HCT116 (cell line): ENCODE results near the gene GNLY. TPM values are rescaled to one million over a fixed set of nuclear protein-coding genes. Genes with fewer than 3 reads are reported as not detected.

Source experiments
- ATAC-seq: fragments of 200-7000 bp; cut with Tn5 transposase; 2 replicates; pipeline ENCODE4 v1.9.1; 2020; ENCODE audit warnings: mild to moderate bottlenecking, moderate library complexity
- BruUV-seq: library from RNA; stranded (reverse); fragments of 400-500 nt; replicated peaks from 2 replicates; lab custom pipeline; 2021; lab: Mats Ljungman, UMichigan
- CTCF ChIA-PET: fragments of 300-600 bp; sonication (Branson Sonifier 250); formaldehyde crosslinking; loops from one replicate; lab custom pipeline; 2021; ENCODE audit warnings: antibody characterized with exemption; lab: Charles Lee
- POLR2A ChIA-PET: fragments of 300-600, 350-600 bp; sonication (Branson Sonifier 250); formaldehyde crosslinking; loops from one replicate; lab custom pipeline; 2021; ENCODE audit warnings: antibody characterized with exemption; lab: Charles Lee
- RAD21 ChIA-PET, 2 experiments: fragments of 300-600 bp; sonication (Branson Sonifier 250); formaldehyde crosslinking; loops; one replicate each; lab custom pipeline; 2023; ENCODE audit warnings: low total read pairs in 2 of 2; ENCODE audit not compliant: uncharacterized antibody in 2 of 2, unreplicated experiment in 2 of 2, low non-redundant PET in 1 of 2; lab: Charles Lee
- DNase-seq: peaks from one replicate; pipeline ENCODE4 v3.0.0-alpha.2; 2010; ENCODE audit warnings: low read depth, low spot score
- H2AFZ ChIP-seq: fragments of 200-600 bp; shearing (Covaris generic), sonication (generic); 2 replicates; pipeline ENCODE4 v1.6.1; 2017; ENCODE audit warnings: low read depth, mixed run types, mixed read lengths, antibody characterized with exemption, low read length; ENCODE audit not compliant: poor library complexity, severe bottlenecking
- H3K27ac ChIP-seq: 2 replicates; pipeline ENCODE4 v1.5.1; 2012; ENCODE audit warnings: low read depth, low read length
- H3K27me3 ChIP-seq: fragments of 200-600 bp; sonication (generic); 2 replicates; pipeline ENCODE4 v1.6.1; 2016; ENCODE audit warnings: mixed run types, low read length, mixed read lengths; ENCODE audit not compliant: insufficient read depth
- H3K36me3 ChIP-seq, 2 experiments: fragments of 200-500 bp in 1 of 2; fragments of 200-600 bp in 1 of 2; sonication (Bioruptor generic) in 1 of 2; sonication (generic) in 1 of 2; 2 replicates each; pipeline versions ENCODE4 v1.5.1 to v1.6.1; 2014 to 2016; ENCODE audit warnings: low read length in 2 of 2, inconsistent platforms in 1 of 2, mixed read lengths in 1 of 2, mixed run types in 1 of 2; ENCODE audit not compliant: insufficient read depth in 2 of 2, control insufficient read depth in 1 of 2
- H3K4me1 ChIP-seq, 2 experiments: fragments of 200-600 bp in 1 of 2; sonication (generic) in 1 of 2; 2 replicates each; pipeline versions ENCODE4 v1.5.1 to v1.6.1; 2012 to 2017; ENCODE audit warnings: low read length in 2 of 2, inconsistent platforms in 1 of 2, mild to moderate bottlenecking in 1 of 2, mixed read lengths in 1 of 2, mixed run types in 1 of 2, moderate library complexity in 1 of 2; ENCODE audit not compliant: insufficient read depth in 2 of 2, control insufficient read depth in 1 of 2
- H3K4me2 ChIP-seq: fragments of 200-600 bp; sonication (generic); 2 replicates; pipeline ENCODE4 v1.6.1; 2017; ENCODE audit warnings: mixed run types, low read length, mixed read lengths
- H3K4me3 ChIP-seq, 2 experiments: fragments of 200-600 bp in 1 of 2; sonication (generic) in 1 of 2; replicated peaks in 1 of 2; 2 replicates each; pipeline ENCODE4 v1.5.1; 2011 to 2016; ENCODE audit warnings: low read length in 2 of 2, control low read depth in 1 of 2, low read depth in 1 of 2, mild to moderate bottlenecking in 1 of 2, mixed read lengths in 1 of 2, mixed run types in 1 of 2
- H3K79me2 ChIP-seq: fragments of 200-600 bp; sonication (generic); 2 replicates; pipeline ENCODE4 v1.6.1; 2017; ENCODE audit warnings: mild to moderate bottlenecking, mixed run types, low read length, moderate library complexity, mixed read lengths; ENCODE audit not compliant: insufficient read depth
- H3K9ac ChIP-seq: fragments of 200-600 bp; sonication (generic); 2 replicates; pipeline ENCODE4 v1.6.1; 2016; ENCODE audit warnings: low read length, mixed read lengths
- H3K9me2 ChIP-seq: fragments of 200-600 bp; sonication (generic), shearing (Covaris generic); 2 replicates; pipeline ENCODE4 v1.6.1; 2017; ENCODE audit warnings: mixed run types, mild to moderate bottlenecking, moderate library complexity; ENCODE audit not compliant: insufficient read depth
- H3K9me3 ChIP-seq, 2 experiments: fragments of 200-500 bp in 1 of 2; fragments of 200-600 bp in 1 of 2; sonication (Bioruptor generic) in 1 of 2; sonication (generic) in 1 of 2; 2 replicates each; pipeline ENCODE4 v1.6.1; 2014 to 2017; ENCODE audit warnings: low read length in 2 of 2, mixed read lengths in 2 of 2, inconsistent platforms in 1 of 2, low read depth in 1 of 2, mild to moderate bottlenecking in 1 of 2, mixed run types in 1 of 2, moderate library complexity in 1 of 2; ENCODE audit not compliant: control insufficient read depth in 1 of 2, insufficient read depth in 1 of 2
- H4K20me1 ChIP-seq: fragments of 200-600 bp; sonication (generic), shearing (Covaris generic); 2 replicates; pipeline ENCODE4 v1.6.1; 2017; ENCODE audit warnings: mixed run types, mild to moderate bottlenecking, moderate library complexity; ENCODE audit not compliant: insufficient read depth
- CEBPB ChIP-seq: IDR thresholded peaks from 2 replicates; pipeline ENCODE4 v1.6.1; 2012; ENCODE audit warnings: low read depth
- EZH2 ChIP-seq: fragments of 200-600 bp; sonication (generic); IDR thresholded peaks from 2 replicates; pipeline ENCODE4 v1.6.1; 2017; ENCODE audit warnings: antibody characterized with exemption, mixed run types
- FOSL1 ChIP-seq: IDR thresholded peaks from 2 replicates; pipeline ENCODE4 v1.6.1; 2012; ENCODE audit warnings: low read depth
- RAD21 ChIP-seq: IDR thresholded peaks from 2 replicates; pipeline ENCODE4 v1.6.1; 2012; ENCODE audit warnings: low read depth, mild to moderate bottlenecking
- SIN3A ChIP-seq: IDR thresholded peaks from 2 replicates; pipeline ENCODE4 v1.6.1; 2012; ENCODE audit warnings: low read depth
- SP1 ChIP-seq: IDR thresholded peaks from 2 replicates; pipeline ENCODE4 v1.6.1; 2012; ENCODE audit warnings: low read depth
- TCF7L2 ChIP-seq: IDR thresholded peaks from 2 replicates; pipeline ENCODE4 v1.7.0; 2011; ENCODE audit warnings: borderline replicate concordance, inconsistent platforms; ENCODE audit not compliant: insufficient read depth, insufficient read length; ENCODE audit errors: extremely low read depth
- YY1 ChIP-seq: IDR thresholded peaks from 2 replicates; pipeline ENCODE4 v1.6.1; 2011; ENCODE audit warnings: low read length, low read depth, moderate library complexity, mild to moderate bottlenecking; ENCODE audit not compliant: insufficient replicate concordance; ENCODE audit errors: extremely low read depth
- ZFX ChIP-seq: fragments of 450-650 bp; IDR thresholded peaks from 2 replicates; pipeline ENCODE4 v1.6.1; 2017
- intact Hi-C: fragments of 100-400 bp; cut with micrococcal nuclease; formaldehyde crosslinking; loops from 2 replicates; pipeline ENCODE4 v1.10.0; 2022
- total RNA-seq: library from RNA; stranded (reverse); gene quantifications from one replicate; pipeline ENCODE4 v1.2.1, GENCODE V29; 2021; ENCODE audit not compliant: unreplicated experiment
- TF ChIP-seq, protein P1 (sequence below), 3 experiments: fragments of 200-600 bp in 1 of 3; sonication (generic) in 1 of 3; IDR thresholded peaks in 2 of 3; conservative IDR thresholded peaks in 1 of 3; 2 replicates each; pipeline ENCODE4 v1.5.1; 2012 to 2017; ENCODE audit warnings: low read depth in 2 of 3, low read length in 2 of 3, antibody characterized with exemption in 1 of 3, borderline replicate concordance in 1 of 3, control low read depth in 1 of 3, mild to moderate bottlenecking in 1 of 3, mixed read lengths in 1 of 3, mixed run types in 1 of 3, moderate library complexity in 1 of 3; ENCODE audit not compliant: insufficient read depth in 1 of 3

GNLY gene
- total RNA-seq, 1 experiment from 2014 or later = 0.74 TPM

DNA sequence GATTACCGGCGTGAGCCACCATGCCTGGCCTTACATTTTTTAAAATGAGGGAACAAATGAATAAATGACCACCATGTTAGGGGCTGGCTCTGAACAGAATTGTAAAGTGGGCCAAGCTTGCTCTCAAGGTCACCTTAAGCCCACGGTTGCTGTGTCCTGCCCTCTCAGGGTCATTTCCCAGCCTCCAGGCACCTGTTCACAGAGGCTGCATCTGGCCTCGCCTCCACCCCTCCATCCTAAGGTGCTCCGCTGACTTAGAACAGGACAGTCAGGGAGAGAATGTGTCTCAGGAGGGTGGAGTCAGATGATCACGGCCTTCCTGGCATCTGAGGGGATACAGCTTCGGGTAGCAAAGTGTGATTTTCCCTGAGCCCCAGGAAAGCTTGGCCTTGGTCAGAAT is 33.4 kb upstream of the GNLY start:
- ChIA-PET CTCF (no interaction called here), RAD21 (no interaction called here), POLR2A (no interaction called here)
- BruUV-seq = no TSS peak
- no peak for DNase-seq
- TF ChIP-seq, protein P1, sequence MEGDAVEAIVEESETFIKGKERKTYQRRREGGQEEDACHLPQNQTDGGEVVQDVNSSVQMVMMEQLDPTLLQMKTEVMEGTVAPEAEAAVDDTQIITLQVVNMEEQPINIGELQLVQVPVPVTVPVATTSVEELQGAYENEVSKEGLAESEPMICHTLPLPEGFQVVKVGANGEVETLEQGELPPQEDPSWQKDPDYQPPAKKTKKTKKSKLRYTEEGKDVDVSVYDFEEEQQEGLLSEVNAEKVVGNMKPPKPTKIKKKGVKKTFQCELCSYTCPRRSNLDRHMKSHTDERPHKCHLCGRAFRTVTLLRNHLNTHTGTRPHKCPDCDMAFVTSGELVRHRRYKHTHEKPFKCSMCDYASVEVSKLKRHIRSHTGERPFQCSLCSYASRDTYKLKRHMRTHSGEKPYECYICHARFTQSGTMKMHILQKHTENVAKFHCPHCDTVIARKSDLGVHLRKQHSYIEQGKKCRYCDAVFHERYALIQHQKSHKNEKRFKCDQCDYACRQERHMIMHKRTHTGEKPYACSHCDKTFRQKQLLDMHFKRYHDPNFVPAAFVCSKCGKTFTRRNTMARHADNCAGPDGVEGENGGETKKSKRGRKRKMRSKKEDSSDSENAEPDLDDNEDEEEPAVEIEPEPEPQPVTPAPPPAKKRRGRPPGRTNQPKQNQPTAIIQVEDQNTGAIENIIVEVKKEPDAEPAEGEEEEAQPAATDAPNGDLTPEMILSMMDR (IDR thresholded peaks at IDR 0.05 in 2 of 3, conservative IDR thresholded peaks at IDR 0.05 in 1 of 3; ENCODE audit: borderline replicate concordance in 1 of 3, insufficient read depth in 1 of 3, low read depth in 2 of 3, low read length in 2 of 3) = no peak
- TF ChIP-seq TCF7L2 (no peak), CEBPB (no peak), RAD21 (no peak), FOSL1 (no peak), SIN3A (no peak), SP1 (no peak), YY1 (no peak), ZFX (no peak), EZH2 (no peak)
- no peaks in the 10 kb centered on the region for H3K9me2 ChIP-seq
- no peaks in the 10 kb centered on the region for H3K9me3 ChIP-seq
- H3K4me3 ChIP-seq = no peak overlapping the region
- H3K9ac ChIP-seq = no peak overlapping the region
- H3K27me3 ChIP-seq = no peaks in the 10 kb centered on the region
- peaks cover 0 to 15% of the 10 kb centered on the region in 2 experiments; a peak in 2 of 4 replicates for H3K4me1 ChIP-seq
- H2AFZ ChIP-seq = no peak overlapping the region
- no peak overlapping the region for H3K4me2 ChIP-seq
- H4K20me1 ChIP-seq = no peaks in the 10 kb centered on the region
- no peak for ATAC-seq
- H3K36me3 ChIP-seq = peaks cover 0 to 5% of the 10 kb centered on the region in 2 experiments; a peak in 3 of 4 replicates
- intact Hi-C loops = no loop called here
- no peak overlapping the region for H3K27ac ChIP-seq
- no peaks in the 10 kb centered on the region for H3K79me2 ChIP-seq
